ENCODE data around the gene HSPB9.

Gene HSPB9

GRCh38 chr17:42101513-42102292 lies 20.9 kb upstream of the HSPB9 start:
- no peak overlapping the region for H3K4me3 ChIP-seq (replicated peaks; ENCODE audit: low read depth, low read length)
- DNase-seq (ENCODE audit: low read depth) = peak; percentile 76
- TF ChIP-seq, protein P1, sequence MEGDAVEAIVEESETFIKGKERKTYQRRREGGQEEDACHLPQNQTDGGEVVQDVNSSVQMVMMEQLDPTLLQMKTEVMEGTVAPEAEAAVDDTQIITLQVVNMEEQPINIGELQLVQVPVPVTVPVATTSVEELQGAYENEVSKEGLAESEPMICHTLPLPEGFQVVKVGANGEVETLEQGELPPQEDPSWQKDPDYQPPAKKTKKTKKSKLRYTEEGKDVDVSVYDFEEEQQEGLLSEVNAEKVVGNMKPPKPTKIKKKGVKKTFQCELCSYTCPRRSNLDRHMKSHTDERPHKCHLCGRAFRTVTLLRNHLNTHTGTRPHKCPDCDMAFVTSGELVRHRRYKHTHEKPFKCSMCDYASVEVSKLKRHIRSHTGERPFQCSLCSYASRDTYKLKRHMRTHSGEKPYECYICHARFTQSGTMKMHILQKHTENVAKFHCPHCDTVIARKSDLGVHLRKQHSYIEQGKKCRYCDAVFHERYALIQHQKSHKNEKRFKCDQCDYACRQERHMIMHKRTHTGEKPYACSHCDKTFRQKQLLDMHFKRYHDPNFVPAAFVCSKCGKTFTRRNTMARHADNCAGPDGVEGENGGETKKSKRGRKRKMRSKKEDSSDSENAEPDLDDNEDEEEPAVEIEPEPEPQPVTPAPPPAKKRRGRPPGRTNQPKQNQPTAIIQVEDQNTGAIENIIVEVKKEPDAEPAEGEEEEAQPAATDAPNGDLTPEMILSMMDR (IDR thresholded peaks at IDR 0.05; ENCODE audit: low read length, missing control alignments) = peak; percentile 90

GRCh38 chr17:42103221-42103954 lies 19.2 kb upstream of the HSPB9 start:
- no peak overlapping the region for H3K4me3 ChIP-seq (replicated peaks; ENCODE audit: low read depth, low read length)
- no peak for DNase-seq (ENCODE audit: low read depth)
- TF ChIP-seq, protein P1 (IDR thresholded peaks at IDR 0.05; ENCODE audit: low read length, missing control alignments) = no peak

- H3K4me3 ChIP-seq (replicated peaks; ENCODE audit: low read depth, low read length) = no peak overlapping the region
- DNase-seq (ENCODE audit: low read depth) = no peak
- TF ChIP-seq, protein P1 (IDR thresholded peaks at IDR 0.05; ENCODE audit: low read length, missing control alignments) = no peak
Measured at GRCh38 chr17:42104264-42104663, 18.3 kb upstream of the HSPB9 start.

DNA sequence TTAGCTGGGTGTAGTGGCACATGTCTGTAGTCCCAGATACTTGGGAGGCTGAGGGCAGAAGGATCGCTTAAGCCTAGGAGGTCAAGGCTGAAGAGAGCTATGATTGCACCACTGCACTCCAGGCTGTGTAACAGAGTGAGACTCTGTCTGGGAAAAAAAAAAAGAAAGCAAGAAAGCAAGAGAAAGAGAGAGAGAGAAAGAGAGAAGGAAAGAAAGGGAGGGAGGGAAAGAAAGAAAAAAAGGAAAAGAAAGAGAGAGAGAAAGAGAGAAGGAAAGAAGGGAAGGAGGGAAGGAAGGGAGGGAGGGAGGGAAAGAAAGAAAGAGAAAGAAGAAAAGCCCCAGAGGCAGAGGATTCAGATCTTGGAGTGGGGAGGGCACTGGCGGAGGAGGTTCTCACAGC lies 16.6 kb upstream of the HSPB9 start:
- TF ChIP-seq, protein P1 (IDR thresholded peaks at IDR 0.05; ENCODE audit: low read length, missing control alignments) = no peak
- H3K4me3 ChIP-seq (replicated peaks; ENCODE audit: low read depth, low read length) = no peak overlapping the region
- no peak for DNase-seq (ENCODE audit: low read depth)

GRCh38 chr17:42107124-42107523 lies 15.5 kb upstream of the HSPB9 start:
- TF ChIP-seq, protein P1 (IDR thresholded peaks at IDR 0.05; ENCODE audit: low read length, missing control alignments) = no peak
- DNase-seq (ENCODE audit: low read depth) = no peak
- no peak overlapping the region for H3K4me3 ChIP-seq (replicated peaks; ENCODE audit: low read depth, low read length)

- TF ChIP-seq, protein P1 (IDR thresholded peaks at IDR 0.05; ENCODE audit: low read length, missing control alignments) = no peak
- peak overlapping the region; percentile 17 for H3K4me3 ChIP-seq (replicated peaks; ENCODE audit: low read depth, low read length)
- peak; percentile 35 for DNase-seq (ENCODE audit: low read depth)
Measured at GRCh38 chr17:42107597-42108576, 14.7 kb upstream of the HSPB9 start.

Data from fibroblast of pulmonary artery (primary cell).